ENCODE results near the gene PTPRT.

The PTPRT gene

DNA sequence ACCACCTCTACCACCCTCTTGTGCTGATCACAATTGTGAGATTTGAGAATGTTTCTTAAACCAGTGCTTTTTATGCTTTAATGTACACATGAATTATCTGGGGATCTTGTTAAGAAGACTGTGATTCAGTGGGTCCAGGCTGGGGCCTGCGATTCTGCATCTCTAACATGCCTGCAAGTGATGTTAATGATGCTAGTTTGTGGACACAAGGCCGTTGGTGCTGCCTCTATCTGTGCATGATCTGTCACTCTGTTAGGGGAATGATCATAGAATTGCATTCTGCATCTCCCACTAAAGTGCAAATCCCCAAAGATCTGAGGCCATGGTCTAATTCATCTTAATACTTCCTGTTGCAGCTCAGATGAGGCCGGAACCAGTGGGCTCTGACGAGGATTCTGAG, 746.5 kb downstream of the PTPRT start:
- TF ChIP-seq, protein P1, sequence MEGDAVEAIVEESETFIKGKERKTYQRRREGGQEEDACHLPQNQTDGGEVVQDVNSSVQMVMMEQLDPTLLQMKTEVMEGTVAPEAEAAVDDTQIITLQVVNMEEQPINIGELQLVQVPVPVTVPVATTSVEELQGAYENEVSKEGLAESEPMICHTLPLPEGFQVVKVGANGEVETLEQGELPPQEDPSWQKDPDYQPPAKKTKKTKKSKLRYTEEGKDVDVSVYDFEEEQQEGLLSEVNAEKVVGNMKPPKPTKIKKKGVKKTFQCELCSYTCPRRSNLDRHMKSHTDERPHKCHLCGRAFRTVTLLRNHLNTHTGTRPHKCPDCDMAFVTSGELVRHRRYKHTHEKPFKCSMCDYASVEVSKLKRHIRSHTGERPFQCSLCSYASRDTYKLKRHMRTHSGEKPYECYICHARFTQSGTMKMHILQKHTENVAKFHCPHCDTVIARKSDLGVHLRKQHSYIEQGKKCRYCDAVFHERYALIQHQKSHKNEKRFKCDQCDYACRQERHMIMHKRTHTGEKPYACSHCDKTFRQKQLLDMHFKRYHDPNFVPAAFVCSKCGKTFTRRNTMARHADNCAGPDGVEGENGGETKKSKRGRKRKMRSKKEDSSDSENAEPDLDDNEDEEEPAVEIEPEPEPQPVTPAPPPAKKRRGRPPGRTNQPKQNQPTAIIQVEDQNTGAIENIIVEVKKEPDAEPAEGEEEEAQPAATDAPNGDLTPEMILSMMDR (IDR thresholded peaks at IDR 0.05; ENCODE audit: insufficient read depth, low read length, poor library complexity, severe bottlenecking) = no peak
- TF ChIP-seq EZH2phosphoT487 (conservative IDR thresholded peaks at IDR 0.05; ENCODE audit: low read length) = no peak
- Histone ChIP-seq H3K4me3 (ENCODE audit: insufficient read depth, low read length, poor library complexity, severe bottlenecking) (no peak overlapping the region), H3K79me2 (ENCODE audit: insufficient read depth, low read length) (no peaks in the 10 kb centered on the region), H3K27ac (ENCODE audit: low read depth, low read length) (no peak overlapping the region), H4K20me1 (ENCODE audit: low read depth, low read length) (no peaks in the 10 kb centered on the region), H3K9ac (ENCODE audit: low read length) (no peak overlapping the region), H3K27me3 (ENCODE audit: low read length) (no peaks in the 10 kb centered on the region), H2AFZ (ENCODE audit: low read depth, low read length, severe bottlenecking) (no peak overlapping the region), H3K9me3 (ENCODE audit: insufficient read depth, low read length) (no peaks in the 10 kb centered on the region), H3K36me3 (ENCODE audit: low read length) (no peaks in the 10 kb centered on the region), H3K4me2 (ENCODE audit: low read depth, low read length, poor library complexity, severe bottlenecking) (no peak overlapping the region), H3K9me2 (replicated peaks; ENCODE audit: insufficient read depth, low read length) (no peaks in the 10 kb centered on the region), H3F3A (ENCODE audit: insufficient read depth) (no peaks in the 10 kb centered on the region)

DNA sequence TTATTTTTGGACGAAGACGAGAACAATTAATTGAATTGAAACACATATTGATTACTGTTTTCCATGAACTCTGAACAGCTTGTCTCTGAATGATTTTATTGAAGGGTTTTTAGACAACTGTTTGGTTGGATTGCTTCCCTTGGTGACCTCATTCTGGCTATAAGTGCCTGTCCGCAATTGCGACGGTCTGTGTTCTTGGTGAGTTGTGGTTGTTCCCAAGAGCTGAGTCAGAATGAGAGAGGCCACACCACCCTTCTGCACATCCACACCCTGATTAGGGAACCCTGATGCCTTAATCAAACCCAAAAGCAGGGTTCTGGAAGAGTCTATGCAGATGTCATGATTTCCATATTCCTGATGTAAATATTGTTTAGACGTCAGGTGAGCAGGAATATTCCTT, 747.0 kb downstream of the PTPRT start:
- no peaks in the 10 kb centered on the region for H3K36me3 ChIP-seq (ENCODE audit: low read length)
- no peaks in the 10 kb centered on the region for H3K9me3 ChIP-seq (ENCODE audit: insufficient read depth, low read length)
- no peaks in the 10 kb centered on the region for H3F3A ChIP-seq (ENCODE audit: insufficient read depth)
- no peaks in the 10 kb centered on the region for H3K9me2 ChIP-seq (replicated peaks; ENCODE audit: insufficient read depth, low read length)
- no peaks in the 10 kb centered on the region for H3K27me3 ChIP-seq (ENCODE audit: low read length)
- no peaks in the 10 kb centered on the region for H4K20me1 ChIP-seq (ENCODE audit: low read depth, low read length)
- no peak overlapping the region for H3K4me2 ChIP-seq (ENCODE audit: low read depth, low read length, poor library complexity, severe bottlenecking)
- H3K9ac ChIP-seq (ENCODE audit: low read length) = no peak overlapping the region
- no peak overlapping the region for H3K4me3 ChIP-seq (ENCODE audit: insufficient read depth, low read length, poor library complexity, severe bottlenecking)
- H2AFZ ChIP-seq (ENCODE audit: low read depth, low read length, severe bottlenecking) = no peak overlapping the region
- no peaks in the 10 kb centered on the region for H3K79me2 ChIP-seq (ENCODE audit: insufficient read depth, low read length)
- H3K27ac ChIP-seq (ENCODE audit: low read depth, low read length) = no peak overlapping the region
- TF ChIP-seq, protein P1 (IDR thresholded peaks at IDR 0.05; ENCODE audit: insufficient read depth, low read length, poor library complexity, severe bottlenecking) = no peak

GRCh38 chr20:42441864-42442331, 747.8 kb downstream of the PTPRT start:
- Histone ChIP-seq H3K9ac (ENCODE audit: low read length) (no peak overlapping the region), H2AFZ (ENCODE audit: low read depth, low read length, severe bottlenecking) (no peak overlapping the region), H3K4me2 (ENCODE audit: low read depth, low read length, poor library complexity, severe bottlenecking) (no peak overlapping the region), H3K4me3 (ENCODE audit: insufficient read depth, low read length, poor library complexity, severe bottlenecking) (no peak overlapping the region), H4K20me1 (ENCODE audit: low read depth, low read length) (no peaks in the 10 kb centered on the region), H3K27me3 (ENCODE audit: low read length) (no peaks in the 10 kb centered on the region), H3K9me3 (ENCODE audit: insufficient read depth, low read length) (no peaks in the 10 kb centered on the region), H3K27ac (ENCODE audit: low read depth, low read length) (no peak overlapping the region), H3K79me2 (ENCODE audit: insufficient read depth, low read length) (no peaks in the 10 kb centered on the region), H3K9me2 (replicated peaks; ENCODE audit: insufficient read depth, low read length) (no peaks in the 10 kb centered on the region), H3K36me3 (ENCODE audit: low read length) (no peaks in the 10 kb centered on the region), H3F3A (ENCODE audit: insufficient read depth) (no peaks in the 10 kb centered on the region)
- TF ChIP-seq, protein P1 (IDR thresholded peaks at IDR 0.05; ENCODE audit: insufficient read depth, low read length, poor library complexity, severe bottlenecking) = no peak
- TF ChIP-seq EZH2phosphoT487 (conservative IDR thresholded peaks at IDR 0.05; ENCODE audit: low read length) = no peak

Data from SU-DHL-6 (cell line).